Erythroblast (primary cell): ENCODE data around the gene HGF.

Experiments
- GATA1 ChIP-seq: IDR thresholded peaks from 2 replicates; pipeline ENCODE4 v1.6.1; 2011; ENCODE audit warnings: low read depth, mild to moderate bottlenecking, control low read depth, low read length, moderate library complexity
- POLR2A ChIP-seq: IDR thresholded peaks from 2 replicates; pipeline ENCODE4 v1.6.1; 2011; ENCODE audit warnings: mild to moderate bottlenecking, low read length

DNA sequence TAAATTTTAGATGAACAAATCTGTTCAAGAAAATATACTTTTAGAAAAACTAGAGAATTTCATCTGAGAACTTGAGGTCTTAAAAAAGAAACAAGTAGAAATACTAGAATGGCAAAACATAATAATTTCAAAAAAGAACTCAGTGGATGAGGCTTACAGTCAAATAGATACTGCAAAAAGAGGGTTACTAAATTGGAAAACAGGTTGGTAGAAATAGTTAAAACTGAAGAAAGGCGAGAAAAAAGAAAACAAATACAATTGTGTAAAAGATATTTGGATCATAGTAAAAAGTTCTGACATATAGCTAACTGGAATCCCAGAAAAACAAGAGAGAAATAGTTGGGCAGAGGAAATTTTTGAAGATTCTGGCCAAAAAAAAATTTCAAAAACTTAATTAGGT lies 117.6 kb downstream of the HGF start:
- TF ChIP-seq POLR2A (no peak), GATA1 (no peak)
